Fibroblast of upper back skin (primary cell): ENCODE data around the gene AP3B2.
"Not testable (repeated sequence)": the region's sequence is repeated elsewhere in the genome, so short reads cannot be mapped to it uniquely, and the experiment has no call there.

Experiments used
- DNase-seq: peaks from one replicate; pipeline ENCODE4 v3.0.0-alpha.2; 2013

The AP3B2 gene, protein sequence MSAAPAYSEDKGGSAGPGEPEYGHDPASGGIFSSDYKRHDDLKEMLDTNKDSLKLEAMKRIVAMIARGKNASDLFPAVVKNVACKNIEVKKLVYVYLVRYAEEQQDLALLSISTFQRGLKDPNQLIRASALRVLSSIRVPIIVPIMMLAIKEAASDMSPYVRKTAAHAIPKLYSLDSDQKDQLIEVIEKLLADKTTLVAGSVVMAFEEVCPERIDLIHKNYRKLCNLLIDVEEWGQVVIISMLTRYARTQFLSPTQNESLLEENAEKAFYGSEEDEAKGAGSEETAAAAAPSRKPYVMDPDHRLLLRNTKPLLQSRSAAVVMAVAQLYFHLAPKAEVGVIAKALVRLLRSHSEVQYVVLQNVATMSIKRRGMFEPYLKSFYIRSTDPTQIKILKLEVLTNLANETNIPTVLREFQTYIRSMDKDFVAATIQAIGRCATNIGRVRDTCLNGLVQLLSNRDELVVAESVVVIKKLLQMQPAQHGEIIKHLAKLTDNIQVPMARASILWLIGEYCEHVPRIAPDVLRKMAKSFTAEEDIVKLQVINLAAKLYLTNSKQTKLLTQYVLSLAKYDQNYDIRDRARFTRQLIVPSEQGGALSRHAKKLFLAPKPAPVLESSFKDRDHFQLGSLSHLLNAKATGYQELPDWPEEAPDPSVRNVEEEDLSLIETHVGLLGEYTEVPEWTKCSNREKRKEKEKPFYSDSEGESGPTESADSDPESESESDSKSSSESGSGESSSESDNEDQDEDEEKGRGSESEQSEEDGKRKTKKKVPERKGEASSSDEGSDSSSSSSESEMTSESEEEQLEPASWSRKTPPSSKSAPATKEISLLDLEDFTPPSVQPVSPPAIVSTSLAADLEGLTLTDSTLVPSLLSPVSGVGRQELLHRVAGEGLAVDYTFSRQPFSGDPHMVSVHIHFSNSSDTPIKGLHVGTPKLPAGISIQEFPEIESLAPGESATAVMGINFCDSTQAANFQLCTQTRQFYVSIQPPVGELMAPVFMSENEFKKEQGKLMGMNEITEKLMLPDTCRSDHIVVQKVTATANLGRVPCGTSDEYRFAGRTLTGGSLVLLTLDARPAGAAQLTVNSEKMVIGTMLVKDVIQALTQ

GRCh38 chr15:82709421-82710207, at the start of gene AP3B2:
Gene AP3B2 (minus strand): TSS chr15:82709875. CDS start chr15:82709706, 169 bp downstream.
- DNase-seq: peak; percentile 54

DNA sequence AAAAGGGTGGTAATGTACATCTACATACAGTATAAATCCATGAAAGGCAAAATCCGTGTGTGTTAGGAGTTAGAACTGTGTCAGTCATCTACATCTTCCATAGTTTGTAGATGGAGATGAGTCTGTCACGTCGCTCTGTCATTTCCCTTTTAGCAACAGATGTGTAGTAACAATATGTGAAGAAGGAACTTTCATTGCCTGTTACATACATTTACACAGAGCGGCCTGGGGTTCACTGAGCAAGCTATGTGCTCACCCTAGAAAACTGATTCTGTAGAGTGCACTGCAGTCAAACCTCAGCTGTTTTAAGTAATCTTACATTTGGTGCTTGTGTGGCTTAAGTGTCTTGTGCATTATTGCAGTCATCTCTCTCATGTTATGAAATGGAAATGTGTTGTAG, 41.6 kb upstream of the AP3B2 start:
- no peak for DNase-seq

DNA sequence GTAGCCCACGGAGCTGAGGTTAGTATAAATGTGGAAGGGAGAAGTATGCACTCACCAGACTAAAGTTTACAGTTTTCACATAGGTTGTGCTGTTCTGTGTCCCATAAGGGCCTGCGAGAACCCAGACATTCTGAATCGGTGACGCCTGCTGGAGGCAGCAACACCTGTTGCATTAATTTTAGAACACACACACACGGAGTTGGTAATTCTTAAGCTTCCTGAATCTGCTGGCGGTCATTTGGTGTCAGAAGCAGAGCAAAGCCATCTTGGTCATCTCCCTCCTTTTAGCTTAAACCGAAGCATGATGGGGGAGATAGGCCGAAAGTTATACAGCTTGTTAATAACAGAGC, 41.1 kb upstream of the AP3B2 start:
- DNase-seq: no peak

DNA sequence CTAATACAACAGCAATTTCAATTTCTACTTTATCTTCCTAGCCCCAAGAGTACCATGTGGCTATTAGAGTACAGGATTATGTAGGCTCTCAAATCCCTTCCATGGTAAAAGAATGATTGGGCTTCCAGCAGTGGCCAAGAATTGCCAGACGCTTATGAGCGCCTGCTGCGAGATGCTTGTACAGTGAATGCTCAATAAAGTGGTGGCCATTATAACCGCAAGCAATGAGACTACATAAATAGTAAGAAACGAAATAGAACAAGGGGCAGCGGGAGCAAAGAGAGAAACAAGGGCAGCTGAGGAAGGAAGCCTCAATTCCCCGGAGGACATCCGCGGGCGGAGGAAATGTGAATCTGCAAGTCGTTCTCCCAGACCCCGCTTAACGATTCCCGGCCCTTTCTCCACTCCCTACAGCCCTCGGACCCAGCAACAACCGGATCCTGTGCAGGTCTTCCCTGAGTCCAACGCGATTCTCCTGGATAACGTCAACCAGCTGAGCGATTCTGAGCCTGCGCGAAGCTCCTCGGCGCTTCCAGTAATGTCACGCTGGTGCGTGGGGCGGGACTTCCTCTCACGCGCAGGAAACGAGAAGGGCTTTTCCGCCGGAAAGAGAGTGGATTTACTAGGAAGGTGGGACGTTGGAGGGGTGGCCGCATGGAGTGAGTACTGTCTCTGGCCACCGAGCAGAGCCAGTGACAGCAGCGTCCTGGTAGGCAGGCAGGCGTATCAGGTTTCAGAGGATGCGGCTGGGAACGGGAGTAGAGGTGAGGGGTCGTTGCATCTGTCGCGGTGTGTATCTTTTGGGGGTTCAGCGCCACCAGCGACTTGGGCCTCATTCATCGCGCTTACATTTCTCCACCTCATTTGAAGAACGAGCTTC, 40.5 kb upstream of the AP3B2 start:
- DNase-seq: peak; percentile 94

- DNase-seq: no peak
These were observed 38.6 kb upstream of the AP3B2 start for GRCh38 chr15:82748315-82748714.

GRCh38 chr15:82743810-82744209, 34.1 kb upstream of the AP3B2 start:
- no peak for DNase-seq

GRCh38 chr15:82742134-82742533, 32.5 kb upstream of the AP3B2 start:
- DNase-seq: no peak

DNA sequence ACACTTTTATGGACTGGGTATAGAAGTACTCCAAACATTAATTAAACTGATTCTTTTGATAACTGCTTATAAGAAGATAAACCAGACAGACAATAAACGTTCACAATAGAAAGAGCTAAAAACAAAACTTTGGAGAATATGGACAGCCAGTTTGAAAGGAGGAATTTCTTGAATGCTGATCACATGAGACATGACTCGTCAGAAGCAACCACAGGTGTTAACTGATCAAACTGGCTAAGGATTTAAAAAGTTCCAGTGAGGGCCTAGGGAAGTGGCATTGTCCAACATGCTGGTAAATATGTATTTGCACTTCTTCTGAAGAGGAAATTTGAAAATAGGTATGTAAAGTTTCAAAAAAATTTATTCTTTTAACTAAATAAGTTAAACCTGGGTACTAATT, 29.4 kb upstream of the AP3B2 start:
- DNase-seq: no peak

DNA sequence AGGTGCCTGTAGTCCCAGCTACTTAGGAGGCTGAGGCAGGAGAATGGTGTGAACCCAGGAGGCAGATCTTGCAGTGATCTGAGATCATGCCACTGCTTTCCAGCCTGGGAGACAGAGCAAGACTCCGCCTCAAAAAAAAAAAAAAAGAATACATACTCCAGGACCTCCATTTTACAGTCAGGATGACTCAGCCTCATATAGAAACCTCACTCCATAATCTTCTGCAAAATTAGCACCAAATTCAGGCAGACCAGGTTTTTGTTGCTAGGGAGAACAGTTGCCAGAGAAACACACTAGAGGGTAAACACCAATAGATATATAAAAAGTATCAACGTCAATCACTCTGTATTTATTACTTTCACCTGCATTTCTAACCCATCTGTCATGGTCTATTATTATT, 28.3 kb upstream of the AP3B2 start:
- peak; percentile 7 for DNase-seq

DNA sequence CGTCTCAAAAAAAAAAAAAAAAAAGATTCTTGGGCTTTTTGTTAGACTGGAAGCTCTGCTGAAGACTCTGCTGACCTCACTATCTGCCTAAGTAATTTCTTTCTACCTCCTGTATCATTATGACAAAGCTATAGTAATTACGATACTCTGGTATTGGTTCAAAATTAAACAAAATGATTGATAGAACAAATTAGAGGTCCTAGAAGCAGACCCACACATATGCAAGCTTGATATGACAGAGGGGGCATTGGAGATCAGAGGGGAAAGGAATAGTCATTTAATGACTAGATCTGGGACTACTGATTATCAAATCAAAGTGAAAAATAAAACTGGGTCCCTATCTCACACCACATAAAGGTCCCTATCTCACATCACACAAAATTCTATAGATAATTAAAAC, 21.9 kb upstream of the AP3B2 start:
- no peak for DNase-seq

DNA sequence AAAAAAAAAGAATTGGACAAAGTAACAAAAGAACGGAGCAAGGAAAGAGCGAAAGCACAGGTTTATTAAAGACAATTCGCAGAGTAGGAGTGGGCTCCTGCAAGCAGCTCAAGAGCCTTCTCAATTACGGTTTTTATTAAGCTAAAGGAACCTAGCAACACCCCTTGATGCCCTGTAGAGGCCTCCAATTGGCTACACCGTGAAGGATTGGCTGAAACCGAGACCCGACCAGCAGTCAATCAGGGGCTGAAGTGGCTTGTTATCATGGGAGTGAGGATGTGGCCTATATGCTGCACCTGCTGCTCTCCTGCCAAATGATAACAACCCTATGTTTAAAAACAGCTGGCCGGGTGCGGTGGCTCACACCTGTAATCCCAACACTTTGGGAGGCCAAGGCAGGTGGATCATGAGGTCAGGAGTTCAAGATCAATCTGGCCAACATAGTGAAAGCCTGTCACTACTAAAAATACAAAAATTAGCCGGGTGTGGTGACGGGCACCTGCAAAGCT, 20.4 kb upstream of the AP3B2 start:
- no peak for DNase-seq

GRCh38 chr15:82726816-82727215, 17.1 kb upstream of the AP3B2 start:
- DNase-seq: no peak

GRCh38 chr15:82715003-82715402, 5.3 kb upstream of the AP3B2 start:
- no peak for DNase-seq

DNA sequence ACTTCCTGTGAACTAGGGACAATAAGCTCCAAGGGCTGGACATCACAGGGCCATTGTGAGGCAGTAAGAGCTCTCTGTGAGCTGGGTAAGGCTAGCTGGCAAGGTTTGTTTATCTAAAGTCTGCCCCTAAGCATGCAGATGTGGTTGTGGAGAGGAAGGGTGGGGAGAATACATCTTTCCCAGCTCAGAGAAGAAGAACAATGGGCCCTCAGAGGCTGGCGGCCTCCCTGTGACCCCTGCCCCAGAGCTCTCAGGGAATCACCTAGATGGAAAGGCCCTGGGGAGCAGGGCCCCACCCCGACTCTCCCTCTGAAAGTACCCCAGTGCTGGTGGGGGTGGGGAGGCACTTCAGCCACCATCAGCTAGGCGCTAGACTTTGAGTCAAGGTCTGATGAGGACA, 4.3 kb upstream of the AP3B2 start:
- no peak for DNase-seq

- DNase-seq: no peak
These were observed 2.4 kb upstream of the AP3B2 start for GRCh38 chr15:82712036-82712435.

- DNase-seq: no peak
These were observed 1.3 kb upstream of the AP3B2 start for GRCh38 chr15:82710926-82711490.

- no peak for DNase-seq
These were observed 507 bp upstream of the AP3B2 start for GRCh38 chr15:82710208-82710555.

DNA sequence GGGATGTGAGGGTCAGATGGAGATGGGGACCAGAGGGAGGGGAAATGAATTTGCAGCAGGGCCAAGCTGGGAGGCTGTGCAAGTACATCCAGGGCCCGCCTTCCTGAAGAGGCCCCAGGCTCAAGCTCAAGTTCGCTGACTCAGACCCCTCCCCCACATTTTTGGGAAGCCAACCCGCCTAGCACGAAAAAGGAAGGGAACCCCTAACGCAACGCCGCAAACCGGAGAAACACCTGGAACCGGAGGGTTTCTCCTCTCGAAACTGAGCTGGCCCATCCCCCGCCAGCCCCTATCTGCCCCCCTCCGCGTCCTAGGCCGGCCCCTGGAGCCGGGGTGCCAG, 624 bp downstream of the AP3B2 start:
- DNase-seq: peak; percentile 5

GRCh38 chr15:82705856-82706255, 3.8 kb downstream of the AP3B2 start:
- not testable (repeated sequence) for DNase-seq

- no peak for DNase-seq
These were observed 9.9 kb downstream of the AP3B2 start for GRCh38 chr15:82699726-82700125.

- no peak for DNase-seq
These were observed 10.8 kb downstream of the AP3B2 start for GRCh38 chr15:82698711-82699345.
